Thyroid gland (tissue), 4 donors: Measurements from ENCODE around the gene LILRA1. TPM values are rescaled to one million over a fixed set of nuclear protein-coding genes. Genes with fewer than 3 reads are reported as not detected.

Experiments used
- DNase-seq, 2 donors: peaks; one replicate each; pipeline ENCODE4 v3.0.0-alpha.2; 2019
- H3K27ac ChIP-seq, 3 donors: fragments of 200-600 bp; sonication (generic); 1 replicate in 2 of 3; 2 replicates in 1 of 3; pipeline ENCODE4 v1.5.1; 2016 to 2019; ENCODE audit warnings: mild to moderate bottlenecking in 1 of 3, moderate library complexity in 1 of 3
- H3K27me3 ChIP-seq: fragments of 200-600 bp; sonication (generic); one replicate; pipeline ENCODE4 v1.5.1; 2019
- H3K36me3 ChIP-seq, 2 donors: fragments of 200-600 bp; sonication (generic); one replicate each; pipeline ENCODE4 v1.5.1; 2016 to 2019
- H3K4me1 ChIP-seq, 2 donors: fragments of 200-600 bp; sonication (generic); one replicate each; pipeline ENCODE4 v1.5.1; 2017 to 2019
- H3K4me3 ChIP-seq, 3 donors: fragments of 200-600 bp; sonication (generic); replicated peaks in 1 of 3; 1 replicate in 2 of 3; 2 replicates in 1 of 3; pipeline ENCODE4 v1.5.1; 2016; ENCODE audit warnings: mild to moderate bottlenecking in 1 of 3
- H3K9me3 ChIP-seq: fragments of 200-600 bp; sonication (generic); one replicate; pipeline ENCODE4 v1.5.1; 2017
- CTCF ChIP-seq, 6 experiments: fragments of 200-600 bp in 3 of 6; fragments of 450-650 bp in 3 of 6; sonication (generic) in 3 of 6; IDR thresholded peaks; one replicate each; pipeline ENCODE4 v1.5.1; 2016 to 2019; ENCODE audit warnings: antibody characterized with exemption in 6 of 6, mild to moderate bottlenecking in 2 of 6, inconsistent platforms in 1 of 6, moderate library complexity in 1 of 6
- POLR2A ChIP-seq, 2 donors: fragments of 450-650 bp; IDR thresholded peaks; one replicate each; pipeline ENCODE4 v1.6.1; 2017; ENCODE audit warnings: antibody characterized with exemption in 2 of 2, mild to moderate bottlenecking in 2 of 2, moderate library complexity in 1 of 2
- WGBS, 2 donors: methylation state at CpG; one replicate each; pipeline ENCODE4 v1.1.5; 2017; 5-methylcytosine and 5-hydroxymethylcytosine counted together
- intact Hi-C: fragments of 100-400 bp; cut with DNase I; formaldehyde crosslinking; loops from one replicate; pipeline ENCODE4 v1.15.1; 2023
- total RNA-seq, 4 donors: library from RNA; depleted of rRNA; stranded (reverse); fragments of >200 nt; gene quantifications; one replicate each; pipeline ENCODE4 v1.2.3, GENCODE V29; 2016

Gene LILRA1
- total RNA-seq, 4 donors from 2014 or later: 0.54 TPM; not detected in 3

GRCh38 chr19:54609356-54609791, 15.9 kb downstream of the LILRA1 start:
- WGBS, 2 donors: 86 to 87% methylated on average over 24 to 26 of the region's 26 CpGs
- H3K9me3 ChIP-seq: no peaks in the 10 kb centered on the region
- no peaks in the 10 kb centered on the region for H3K27me3 ChIP-seq
- no peaks in the 10 kb centered on the region for H3K4me1 ChIP-seq
- DNase-seq: no peak
- no peak overlapping the region for H3K27ac ChIP-seq
- H3K36me3 ChIP-seq: no peaks in the 10 kb centered on the region
- H3K4me3 ChIP-seq: no peak overlapping the region
- TF ChIP-seq POLR2A (IDR thresholded peaks at IDR 0.05) (no peak), CTCF (IDR thresholded peaks at IDR 0.05) (no peak)
- intact Hi-C loops: no loop called here

GRCh38 chr19:54612428-54612827, 19.0 kb downstream of the LILRA1 start:
- H3K9me3 ChIP-seq: no peaks in the 10 kb centered on the region
- 87 to 94% methylated on average over 1 of the region's 1 CpG for WGBS, 2 donors
- no peak for DNase-seq
- no peak overlapping the region for H3K4me3 ChIP-seq
- H3K27me3 ChIP-seq: no peaks in the 10 kb centered on the region
- no peak for TF ChIP-seq POLR2A (IDR thresholded peaks at IDR 0.05)
- TF ChIP-seq CTCF (IDR thresholded peaks at IDR 0.05): no peak
- intact Hi-C loops: no loop called here
- no peak overlapping the region for H3K27ac ChIP-seq
- H3K4me1 ChIP-seq: no peaks in the 10 kb centered on the region
- no peaks in the 10 kb centered on the region for H3K36me3 ChIP-seq

- intact Hi-C loops: no loop called here
Measured at GRCh38 chr19:54614726-54615125, 21.3 kb downstream of the LILRA1 start.

GRCh38 chr19:54616057-54616456, 22.6 kb downstream of the LILRA1 start:
- no peak overlapping the region for H3K27ac ChIP-seq
- 60 to 62% methylated on average over 3 of the region's 3 CpGs for WGBS, 2 donors
- intact Hi-C loops: no loop called here

More at GRCh38 chr19:54614726-54615125, 21.3 kb downstream of the LILRA1 start:
- no peak for DNase-seq
- Histone ChIP-seq H3K27me3 (no peaks in the 10 kb centered on the region), H3K36me3 (no peaks in the 10 kb centered on the region), H3K27ac (no peak overlapping the region), H3K9me3 (no peaks in the 10 kb centered on the region), H3K4me3 (no peak overlapping the region), H3K4me1 (no peaks in the 10 kb centered on the region)
- WGBS, 2 donors: 84 to 89% methylated on average over 1 of the region's 1 CpG
- TF ChIP-seq CTCF (IDR thresholded peaks at IDR 0.05): no peak
- no peak for TF ChIP-seq POLR2A (IDR thresholded peaks at IDR 0.05)

More at GRCh38 chr19:54616057-54616456, 22.6 kb downstream of the LILRA1 start:
- DNase-seq: no peak
- TF ChIP-seq CTCF (IDR thresholded peaks at IDR 0.05) (no peak), POLR2A (IDR thresholded peaks at IDR 0.05) (no peak)
- H3K36me3 ChIP-seq: no peaks in the 10 kb centered on the region
- no peak overlapping the region for H3K4me3 ChIP-seq
- H3K4me1 ChIP-seq: no peaks in the 10 kb centered on the region
- H3K27me3 ChIP-seq: no peaks in the 10 kb centered on the region
- H3K9me3 ChIP-seq: no peaks in the 10 kb centered on the region
